HEK293 (cell line): ENCODE results near the gene ZNF605.
A peak's percentile ranks its signal among the peaks of the same experiment; 100 is the strongest.

ENCODE experiments used
- ATF2 ChIP-seq: fragments of 450-650 bp; formaldehyde crosslinking; IDR thresholded peaks from 2 replicates; pipeline ENCODE4 v1.5.1; 2016; ENCODE audit warnings: missing biosample characterization, missing genetic modification characterization, low read depth
- BCL11B ChIP-seq: fragments of 450-650 bp; formaldehyde crosslinking; IDR thresholded peaks from 2 replicates; pipeline ENCODE4 v1.5.1; 2016; ENCODE audit warnings: low read depth, missing biosample characterization, missing genetic modification characterization
- GLIS2 ChIP-seq: fragments of 450-650 bp; formaldehyde crosslinking; IDR thresholded peaks from 2 replicates; pipeline ENCODE4 v1.5.1; 2016; ENCODE audit warnings: missing biosample characterization, missing genetic modification characterization
- HOXC10 ChIP-seq: sonication (generic); formaldehyde crosslinking; IDR thresholded peaks from 2 replicates; pipeline ENCODE4 v1.8.1; 2023; ENCODE audit warnings: mild to moderate bottlenecking, missing genetic modification reagents
- HOXD13 ChIP-seq: sonication (generic); formaldehyde crosslinking; IDR thresholded peaks from 2 replicates; pipeline ENCODE4 v1.8.0; 2022; ENCODE audit warnings: missing genetic modification reagents, borderline replicate concordance
- IKZF3 ChIP-seq: fragments of 450-650 bp; IDR thresholded peaks from 2 replicates; pipeline ENCODE4 v1.5.0; 2018; ENCODE audit warnings: missing biosample characterization, mild to moderate bottlenecking, missing genetic modification characterization, moderate library complexity
- PRDM4 ChIP-seq: fragments of 450-650 bp; formaldehyde crosslinking; IDR thresholded peaks from 2 replicates; pipeline ENCODE4 v1.5.1; 2017; ENCODE audit warnings: missing biosample characterization, missing genetic modification characterization
- SETDB1 ChIP-seq: IDR thresholded peaks from one replicate; pipeline ENCODE4 v1.6.1; 2017; ENCODE audit warnings: mild to moderate bottlenecking, low read length, moderate library complexity, mixed read lengths; ENCODE audit not compliant: insufficient read length
- SP3 ChIP-seq: fragments of 450-650 bp; formaldehyde crosslinking; IDR thresholded peaks from 2 replicates; pipeline ENCODE4 v1.5.1; 2016; ENCODE audit warnings: missing biosample characterization, missing genetic modification characterization
- ZNF132 ChIP-seq: fragments of 450-650 bp; formaldehyde crosslinking; IDR thresholded peaks from 2 replicates; pipeline ENCODE4 v1.5.1; 2017; ENCODE audit warnings: missing biosample characterization, missing genetic modification characterization, borderline replicate concordance
- ZNF24 ChIP-seq: fragments of 450-650 bp; formaldehyde crosslinking; IDR thresholded peaks from 2 replicates; pipeline ENCODE4 v1.5.1; 2016; ENCODE audit warnings: missing biosample characterization, missing genetic modification characterization
- ZNF274 ChIP-seq, 2 experiments: fragments of 200-500 bp in 1 of 2; fragments of 450-650 bp in 1 of 2; sonication (Bioruptor generic) in 1 of 2; formaldehyde crosslinking in 1 of 2; IDR thresholded peaks; 2 replicates each; pipeline versions ENCODE4 v1.5.1 to v1.6.1; 2014 to 2016; ENCODE audit warnings: borderline replicate concordance in 1 of 2, inconsistent platforms in 1 of 2, low read length in 1 of 2, missing biosample characterization in 1 of 2, missing genetic modification characterization in 1 of 2
- ZNF423 ChIP-seq: fragments of 450-650 bp; formaldehyde crosslinking; IDR thresholded peaks from 2 replicates; pipeline ENCODE4 v1.5.1; 2016; ENCODE audit warnings: missing biosample characterization, missing genetic modification characterization
- ZNF521 ChIP-seq: fragments of 450-650 bp; formaldehyde crosslinking; IDR thresholded peaks from 2 replicates; pipeline ENCODE4 v1.5.1; 2017; ENCODE audit warnings: missing biosample characterization, mild to moderate bottlenecking, missing genetic modification characterization
- ZNF560 ChIP-seq: fragments of 450-650 bp; formaldehyde crosslinking; IDR thresholded peaks from 2 replicates; pipeline ENCODE4 v1.5.1; 2017; ENCODE audit warnings: missing biosample characterization, missing genetic modification characterization, borderline replicate concordance
- ZNF561 ChIP-seq: fragments of 450-650 bp; IDR thresholded peaks from 2 replicates; pipeline ENCODE4 v1.5.1; 2018; ENCODE audit warnings: missing biosample characterization, missing genetic modification characterization, borderline replicate concordance
- ZNF571 ChIP-seq: fragments of 450-650 bp; formaldehyde crosslinking; IDR thresholded peaks from 2 replicates; pipeline ENCODE4 v1.5.0; 2017; ENCODE audit warnings: missing biosample characterization, missing genetic modification characterization
- ZNF692 ChIP-seq: fragments of 450-650 bp; formaldehyde crosslinking; IDR thresholded peaks from 2 replicates; pipeline ENCODE4 v1.5.1; 2016; ENCODE audit warnings: missing biosample characterization, missing genetic modification characterization
- TF ChIP-seq, protein P1 (sequence below): fragments of 450-650 bp; formaldehyde crosslinking; IDR thresholded peaks from 2 replicates; pipeline ENCODE4 v1.5.1; 2017; ENCODE audit warnings: missing biosample characterization, missing genetic modification characterization
- TF ChIP-seq, protein P2 (sequence below): fragments of 450-650 bp; formaldehyde crosslinking; IDR thresholded peaks from 2 replicates; pipeline ENCODE4 v1.5.1; 2016; ENCODE audit warnings: missing biosample characterization, missing genetic modification characterization
- TF ChIP-seq, protein P3 (sequence below): fragments of 450-650 bp; formaldehyde crosslinking; IDR thresholded peaks from 2 replicates; pipeline ENCODE4 v1.5.1; 2016; ENCODE audit warnings: missing biosample characterization, missing genetic modification characterization

ZNF605 gene

GRCh38 chr12:132925597-132926414 lies 30.3 kb downstream of the ZNF605 start (continued):
- TF ChIP-seq HOXC10 (no peak), ZNF692 (tag by site-specific recombination) (no peak), ZNF571 (no peak), HOXD13 (CRISPR knock-in tag) (no peak), PRDM4 (tag by site-specific recombination) (no peak), ZNF24 (tag by site-specific recombination) (no peak), GLIS2 (tag by site-specific recombination) (no peak), ZNF560 (no peak), ZNF423 (tag by site-specific recombination) (no peak), ZNF274 (IDR thresholded peaks at IDR 0.05; ENCODE audit: low read length) (peak; percentile 93), ZNF274 (tag by site-specific recombination; IDR thresholded peaks at IDR 0.05; ENCODE audit: borderline replicate concordance) (peak; percentile 99), BCL11B (tag by site-specific recombination) (no peak), ZNF561 (tag by site-specific recombination) (no peak), IKZF3 (tag by site-specific recombination) (no peak), ATF2 (no peak), SETDB1 (peak; percentile 96), SP3 (no peak), ZNF521 (tag by site-specific recombination) (no peak), ZNF132 (tag by site-specific recombination) (no peak)
- TF ChIP-seq, protein P1, sequence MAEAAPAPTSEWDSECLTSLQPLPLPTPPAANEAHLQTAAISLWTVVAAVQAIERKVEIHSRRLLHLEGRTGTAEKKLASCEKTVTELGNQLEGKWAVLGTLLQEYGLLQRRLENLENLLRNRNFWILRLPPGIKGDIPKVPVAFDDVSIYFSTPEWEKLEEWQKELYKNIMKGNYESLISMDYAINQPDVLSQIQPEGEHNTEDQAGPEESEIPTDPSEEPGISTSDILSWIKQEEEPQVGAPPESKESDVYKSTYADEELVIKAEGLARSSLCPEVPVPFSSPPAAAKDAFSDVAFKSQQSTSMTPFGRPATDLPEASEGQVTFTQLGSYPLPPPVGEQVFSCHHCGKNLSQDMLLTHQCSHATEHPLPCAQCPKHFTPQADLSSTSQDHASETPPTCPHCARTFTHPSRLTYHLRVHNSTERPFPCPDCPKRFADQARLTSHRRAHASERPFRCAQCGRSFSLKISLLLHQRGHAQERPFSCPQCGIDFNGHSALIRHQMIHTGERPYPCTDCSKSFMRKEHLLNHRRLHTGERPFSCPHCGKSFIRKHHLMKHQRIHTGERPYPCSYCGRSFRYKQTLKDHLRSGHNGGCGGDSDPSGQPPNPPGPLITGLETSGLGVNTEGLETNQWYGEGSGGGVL (tag by site-specific recombination): no peak
- TF ChIP-seq, protein P2, sequence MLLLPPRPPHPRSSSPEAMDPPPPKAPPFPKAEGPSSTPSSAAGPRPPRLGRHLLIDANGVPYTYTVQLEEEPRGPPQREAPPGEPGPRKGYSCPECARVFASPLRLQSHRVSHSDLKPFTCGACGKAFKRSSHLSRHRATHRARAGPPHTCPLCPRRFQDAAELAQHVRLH (tag by site-specific recombination): no peak
- TF ChIP-seq, protein P3, sequence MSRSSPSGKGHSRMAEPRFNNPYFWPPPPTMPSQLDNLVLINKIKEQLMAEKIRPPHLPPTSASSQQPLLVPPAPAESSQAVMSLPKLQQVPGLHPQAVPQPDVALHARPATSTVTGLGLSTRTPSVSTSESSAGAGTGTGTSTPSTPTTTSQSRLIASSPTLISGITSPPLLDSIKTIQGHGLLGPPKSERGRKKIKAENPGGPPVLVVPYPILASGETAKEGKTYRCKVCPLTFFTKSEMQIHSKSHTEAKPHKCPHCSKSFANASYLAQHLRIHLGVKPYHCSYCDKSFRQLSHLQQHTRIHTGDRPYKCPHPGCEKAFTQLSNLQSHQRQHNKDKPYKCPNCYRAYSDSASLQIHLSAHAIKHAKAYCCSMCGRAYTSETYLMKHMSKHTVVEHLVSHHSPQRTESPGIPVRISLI (tag by site-specific recombination): no peak
